ENCODE measurements around the gene HOXB5.

The HOXB5 gene

DNA sequence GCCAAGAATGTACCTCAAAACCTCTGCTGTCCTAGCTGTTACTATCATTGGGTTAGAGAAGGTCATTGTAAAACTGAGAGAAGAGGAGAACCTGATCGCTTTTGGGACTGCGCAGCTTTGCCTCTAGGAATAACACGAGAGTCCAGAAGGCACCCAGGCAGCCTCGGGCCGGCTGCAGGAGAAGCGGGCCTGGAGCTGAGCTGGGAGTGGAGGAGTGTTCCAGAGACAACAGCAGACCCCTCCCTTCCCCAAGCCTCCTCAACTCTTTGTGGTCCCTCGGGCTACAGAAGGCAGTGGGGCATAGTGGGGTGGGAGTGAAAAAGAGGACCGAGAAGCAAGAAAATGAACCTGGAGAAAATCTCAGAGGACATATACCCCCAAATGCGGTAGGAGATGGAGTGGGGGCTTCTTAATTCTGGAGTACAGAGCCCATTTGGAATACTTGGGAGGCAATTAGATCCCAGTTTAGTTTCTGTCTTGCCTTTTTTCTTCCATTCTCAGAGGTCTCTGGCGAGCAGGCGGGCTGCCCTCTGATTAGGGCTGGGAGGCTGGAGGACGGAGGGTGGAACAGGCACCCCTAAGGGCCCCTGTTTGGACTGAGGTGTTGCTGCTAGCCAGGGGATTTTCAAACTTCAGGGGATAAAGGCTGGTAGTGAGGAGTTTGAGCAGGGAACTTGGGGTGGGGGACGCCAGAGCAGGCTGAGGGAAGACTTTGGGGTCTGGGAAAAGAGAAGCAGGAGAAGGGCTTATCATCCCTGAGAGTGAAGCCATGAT lies 35.3 kb downstream of the HOXB5 start:
- DNase-seq: no peak

DNA sequence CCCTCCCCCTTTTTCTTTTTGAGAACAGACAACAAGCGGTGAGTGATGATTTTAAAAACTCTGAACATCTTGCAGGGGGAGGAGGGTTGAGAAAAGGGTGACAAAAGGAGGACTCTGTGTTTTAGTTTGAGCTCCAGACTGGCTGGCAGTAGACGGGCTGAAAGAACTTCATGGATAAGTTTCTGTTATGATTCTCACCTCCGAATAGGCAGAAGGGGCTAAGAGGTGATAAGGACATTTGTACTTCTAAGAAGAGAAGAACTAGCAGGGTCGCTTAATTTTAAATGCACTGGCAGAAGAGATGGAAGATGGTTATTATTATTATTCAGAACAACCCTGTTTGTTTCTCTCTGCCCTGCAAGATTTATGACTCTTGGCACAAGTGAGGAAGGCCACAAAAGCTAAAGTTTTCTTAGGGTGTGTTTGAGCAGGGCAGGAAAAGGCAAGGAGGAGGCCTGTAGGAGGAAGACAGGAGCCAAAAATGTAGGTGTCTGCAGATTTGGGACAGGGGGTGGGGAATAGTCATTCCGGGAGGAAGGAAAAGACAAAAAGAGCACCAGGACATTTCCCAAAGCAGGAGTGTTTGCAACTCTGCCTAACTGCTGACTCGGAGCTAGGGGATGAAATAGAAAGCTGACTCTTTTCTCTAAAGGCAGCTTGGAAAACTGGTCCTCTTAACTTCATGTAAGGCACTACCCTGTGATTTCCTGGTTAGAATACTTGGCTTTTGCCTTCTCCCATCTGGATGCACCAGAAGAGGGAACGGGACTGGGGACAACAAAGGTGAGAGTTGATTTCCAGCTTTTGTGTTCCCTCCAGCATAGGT lies 36.8 kb downstream of the HOXB5 start:
- DNase-seq: no peak

DNA sequence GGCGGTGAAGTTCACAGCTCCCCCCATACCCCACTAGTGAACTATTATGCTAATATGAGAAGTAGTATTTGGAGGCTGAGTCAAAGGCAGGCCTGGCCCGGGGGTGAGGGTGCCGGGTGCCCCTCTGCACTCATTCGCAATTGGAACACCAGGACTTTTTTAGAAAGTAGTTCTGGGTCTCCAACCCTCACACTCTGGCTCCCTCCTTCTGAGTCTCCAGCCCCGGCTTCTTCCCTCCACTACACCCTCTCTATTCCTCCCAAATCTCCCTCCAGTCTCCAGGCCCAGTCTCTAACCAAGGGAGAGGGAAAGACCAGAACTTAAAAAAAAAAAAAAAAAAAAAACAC lies 37.4 kb downstream of the HOXB5 start:
- DNase-seq: no peak

DNA sequence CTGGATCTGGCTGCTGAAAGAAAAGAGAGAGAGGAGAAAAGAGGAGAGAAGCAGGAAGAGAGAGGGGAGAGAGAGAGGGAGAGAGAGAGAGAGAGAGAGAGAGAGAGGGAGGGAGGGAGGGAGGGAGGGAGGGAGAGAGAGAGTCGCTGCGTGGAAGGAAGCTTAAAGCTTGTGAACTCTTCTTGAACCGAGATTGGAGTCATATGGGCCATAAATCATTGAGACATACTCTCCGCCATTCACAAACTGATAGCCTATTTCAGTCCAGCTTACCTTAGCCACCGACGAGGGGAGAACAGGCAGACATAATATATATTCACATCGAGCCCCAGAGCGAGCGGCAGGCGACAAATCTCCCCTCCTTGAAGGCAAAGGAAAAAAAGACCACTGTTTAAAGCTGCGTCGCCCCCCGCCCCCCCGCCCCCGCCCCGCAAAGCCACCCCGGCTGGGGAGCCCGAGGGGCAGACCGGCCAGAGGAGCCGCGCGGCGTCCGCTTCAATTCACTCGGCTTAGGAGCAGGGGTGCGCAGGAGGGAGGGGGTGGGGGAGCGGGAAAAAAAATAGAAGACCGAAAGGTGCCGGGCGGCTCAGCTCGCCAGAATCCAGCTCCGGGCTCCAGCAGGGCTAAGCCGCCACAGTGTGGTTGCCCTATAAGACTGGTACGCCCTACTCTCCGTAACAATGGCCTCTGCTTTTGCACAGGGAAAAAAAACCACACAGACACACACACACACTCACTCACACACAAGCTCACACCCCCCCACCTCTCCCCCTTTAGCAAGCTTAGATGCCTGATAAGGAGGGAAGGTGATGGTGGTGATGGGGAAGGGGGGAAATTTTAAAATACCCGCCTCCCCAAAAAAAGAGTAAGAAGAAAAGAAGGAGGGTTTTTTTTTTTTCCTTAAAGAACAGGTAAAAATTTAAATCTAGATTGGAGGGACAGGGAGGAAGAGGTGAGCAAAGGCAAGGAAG lies 38.0 kb downstream of the HOXB5 start:
- peak; percentile 46 for DNase-seq

DNA sequence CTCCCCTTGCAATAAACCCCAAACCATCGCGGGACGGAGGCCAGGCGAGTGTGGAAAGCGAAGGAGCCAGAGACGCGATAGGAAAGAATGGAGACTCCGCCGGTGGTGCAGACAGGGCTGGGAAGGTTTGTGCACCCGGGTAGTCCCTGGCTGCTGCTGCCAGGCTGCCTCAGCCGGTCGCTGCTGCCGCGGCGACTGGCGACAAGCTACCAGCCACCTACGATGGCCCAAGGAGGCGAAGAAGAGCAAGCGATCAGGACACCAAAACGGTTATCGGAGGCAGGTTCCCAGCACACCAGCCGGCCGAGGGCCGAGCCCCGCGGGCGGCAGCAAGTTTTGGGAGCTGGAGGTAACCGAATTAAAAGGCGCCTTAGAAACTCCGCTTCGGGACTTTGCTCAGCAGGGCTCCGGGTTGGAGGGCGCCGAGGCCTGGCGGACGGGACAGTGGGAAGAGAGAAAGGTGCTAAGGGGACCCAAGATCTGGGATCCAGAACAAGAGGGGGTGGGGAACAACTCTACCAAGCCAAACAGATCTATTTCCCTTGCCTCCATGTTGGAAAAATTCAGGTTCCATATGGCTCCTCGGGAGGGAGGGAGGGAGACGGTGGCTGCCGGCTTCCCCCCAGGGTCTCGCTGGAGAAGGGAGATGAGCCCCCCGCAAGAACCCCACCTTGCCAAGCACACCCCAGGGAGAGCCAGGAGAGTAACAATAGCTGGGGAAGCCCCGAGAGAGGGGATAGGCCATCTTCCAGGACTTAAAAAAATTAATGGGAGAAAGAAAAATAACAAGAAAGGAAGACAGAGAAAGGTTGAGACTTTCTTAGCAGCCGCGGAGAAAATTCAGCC lies 38.9 kb downstream of the HOXB5 start:
- DNase-seq: no peak

DNA sequence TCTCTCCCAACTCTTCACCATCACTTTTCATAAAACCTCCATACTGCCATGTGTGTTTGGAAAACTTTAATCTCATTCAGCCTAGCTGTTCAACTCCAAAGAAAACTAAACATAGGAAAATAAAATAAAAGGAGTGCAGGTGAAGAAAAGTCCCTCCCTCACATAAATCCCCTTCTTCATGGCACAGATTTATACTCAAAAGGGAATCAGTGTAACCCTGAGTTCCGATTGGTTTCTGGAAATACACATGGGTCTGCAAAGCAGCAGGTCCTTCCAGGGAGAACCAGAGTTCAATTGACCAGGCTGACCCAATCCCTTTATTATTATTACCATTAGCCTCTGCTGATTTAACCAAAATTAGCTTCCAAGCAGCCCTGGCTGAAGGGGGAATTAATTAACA lies 39.8 kb downstream of the HOXB5 start:
- no peak for DNase-seq

DNA sequence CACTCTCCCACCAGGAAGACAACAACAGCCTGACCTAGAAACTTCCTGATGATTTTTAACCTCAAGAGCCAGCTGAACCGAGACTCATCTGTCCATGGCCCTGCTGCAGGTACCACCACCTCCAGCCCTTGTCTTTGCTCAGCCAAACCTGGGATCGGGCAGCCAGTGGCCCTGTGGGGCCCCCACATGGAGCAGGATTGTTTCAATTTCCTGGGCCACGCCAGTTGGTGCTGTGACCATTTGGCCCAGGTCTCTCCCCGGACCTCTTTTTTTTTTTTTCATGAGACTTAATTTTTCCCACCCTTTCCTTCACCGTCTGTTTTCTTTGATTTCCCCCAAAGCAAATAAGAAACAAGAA lies 40.4 kb downstream of the HOXB5 start:
- DNase-seq: no peak

DNA sequence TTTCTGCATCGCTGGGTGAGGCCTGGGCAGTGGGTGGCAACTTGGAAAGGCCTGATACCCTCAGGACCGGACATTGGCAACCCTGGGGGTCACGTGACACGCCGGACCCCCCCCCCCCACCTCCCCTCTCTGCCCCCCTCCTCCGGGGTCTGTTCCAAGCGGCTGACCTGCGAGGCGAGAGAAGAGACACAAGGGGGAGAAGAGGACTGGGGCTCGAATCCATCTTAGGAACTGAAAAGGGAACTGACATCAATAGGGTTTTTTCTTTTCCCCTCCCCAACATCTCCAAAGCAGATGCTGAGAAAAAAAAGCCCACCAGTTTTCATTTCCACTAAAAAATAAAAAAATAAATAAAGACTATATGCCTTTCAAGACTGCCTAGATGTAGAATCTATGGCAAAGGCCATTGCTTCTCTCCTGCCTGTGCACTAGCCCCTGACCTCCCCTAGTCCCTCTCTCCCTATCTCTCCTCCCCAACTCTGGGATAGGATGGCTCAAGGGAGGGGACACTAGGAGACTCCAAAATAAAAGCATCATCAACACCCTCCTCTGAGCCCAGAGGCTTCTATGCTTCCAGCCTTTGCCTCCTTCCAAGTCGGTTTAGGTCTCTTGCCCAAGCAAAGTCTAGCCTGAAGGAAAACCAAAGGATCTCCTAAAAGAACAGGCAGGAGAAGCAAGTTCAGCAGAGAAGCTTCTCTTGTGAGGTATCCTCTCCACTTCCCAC lies 41.0 kb downstream of the HOXB5 start:
- no peak for DNase-seq

DNA sequence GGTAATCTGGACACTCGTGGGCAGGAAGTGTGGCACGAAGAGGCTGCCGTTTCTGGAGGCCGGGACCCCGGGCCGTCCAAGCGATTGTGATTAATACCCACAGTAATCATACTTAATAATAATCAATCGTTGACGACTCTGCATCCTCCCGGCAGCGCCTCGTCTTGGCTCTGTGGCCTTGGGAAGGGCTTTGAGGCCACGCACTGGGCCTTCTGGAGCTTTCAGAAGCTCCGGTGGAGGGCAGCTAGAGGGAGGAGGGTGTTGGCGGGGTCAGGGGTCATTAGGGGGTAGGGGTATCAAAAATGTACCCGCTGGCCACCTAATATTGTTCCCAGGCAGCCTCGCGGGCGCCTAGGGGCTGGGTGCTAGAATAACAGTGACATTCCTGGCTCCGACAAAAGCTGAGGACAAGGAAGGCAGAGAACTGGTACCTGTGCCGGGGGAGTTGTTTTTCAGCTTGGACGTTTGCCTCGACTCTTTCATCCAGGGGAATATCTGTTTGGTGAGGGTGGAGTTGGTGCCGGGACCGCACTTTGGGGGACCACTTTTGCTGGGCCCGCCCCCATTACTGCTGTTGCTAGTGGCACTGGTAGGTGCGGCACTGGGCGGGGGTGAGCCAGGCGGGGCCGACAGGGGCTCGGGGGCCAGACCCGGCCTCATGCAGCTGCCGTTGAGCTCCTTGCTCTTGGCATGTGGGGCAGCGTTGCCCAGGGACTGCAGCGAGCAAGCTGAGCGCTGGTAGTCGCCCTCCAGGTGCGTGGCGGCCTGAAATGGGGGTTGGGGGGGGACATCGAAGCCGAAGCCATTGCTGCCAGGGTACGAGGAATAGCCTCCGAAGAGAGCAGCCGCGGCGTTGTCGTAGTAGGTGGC lies 41.7 kb downstream of the HOXB5 start:
- DNase-seq: no peak

DNA sequence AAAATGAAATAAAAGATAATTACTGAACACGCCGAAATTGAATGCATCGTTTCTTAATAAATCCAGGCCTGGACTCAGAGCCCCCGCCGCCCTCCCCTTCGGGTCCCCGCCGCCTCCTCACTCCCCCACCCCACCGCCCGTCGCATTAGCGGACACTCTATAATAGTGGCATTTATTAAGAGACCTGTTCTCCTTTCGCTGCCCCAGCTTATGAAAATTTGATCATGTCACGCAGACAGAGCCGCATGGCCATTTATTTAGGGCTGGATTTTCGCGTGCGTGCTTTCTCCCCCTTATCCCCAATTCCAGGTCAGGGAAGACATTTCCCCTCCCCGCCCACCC lies 42.4 kb downstream of the HOXB5 start:
- no peak for DNase-seq

DNA sequence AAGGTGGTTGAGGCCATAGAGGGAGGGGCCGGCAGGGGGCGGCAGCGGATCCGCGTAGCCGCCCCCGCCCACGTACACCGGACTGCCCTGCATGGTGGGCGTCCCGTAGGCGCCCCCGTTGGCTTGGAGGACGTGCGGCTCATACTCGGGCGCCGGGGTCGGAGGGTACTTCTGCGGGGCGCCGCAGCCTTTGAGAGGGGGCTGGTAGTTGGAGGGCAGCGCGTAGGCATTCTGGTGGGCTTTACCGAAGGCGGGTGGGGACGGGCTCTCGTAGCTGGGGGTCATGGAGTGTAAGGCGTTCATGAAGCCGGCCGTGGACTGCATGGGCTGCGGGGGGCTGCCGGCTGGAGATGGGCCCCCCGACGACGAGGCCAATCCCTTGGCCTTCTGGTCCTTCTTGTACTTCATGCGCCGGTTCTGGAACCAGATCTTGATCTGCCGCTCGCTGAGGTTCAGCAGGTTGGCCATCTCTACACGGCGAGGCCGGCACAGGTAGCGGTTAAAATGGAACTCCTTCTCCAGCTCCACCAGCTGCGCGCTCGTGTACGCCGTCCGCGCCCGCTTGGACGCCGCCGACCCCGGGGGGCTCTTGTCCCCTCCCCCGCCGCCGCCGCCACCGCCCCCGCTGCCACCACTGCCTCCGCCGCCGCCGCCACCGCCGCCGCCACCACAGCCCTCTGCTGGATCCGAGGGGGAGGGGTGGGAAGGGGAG lies 42.9 kb downstream of the HOXB5 start:
- DNase-seq: no peak

DNA sequence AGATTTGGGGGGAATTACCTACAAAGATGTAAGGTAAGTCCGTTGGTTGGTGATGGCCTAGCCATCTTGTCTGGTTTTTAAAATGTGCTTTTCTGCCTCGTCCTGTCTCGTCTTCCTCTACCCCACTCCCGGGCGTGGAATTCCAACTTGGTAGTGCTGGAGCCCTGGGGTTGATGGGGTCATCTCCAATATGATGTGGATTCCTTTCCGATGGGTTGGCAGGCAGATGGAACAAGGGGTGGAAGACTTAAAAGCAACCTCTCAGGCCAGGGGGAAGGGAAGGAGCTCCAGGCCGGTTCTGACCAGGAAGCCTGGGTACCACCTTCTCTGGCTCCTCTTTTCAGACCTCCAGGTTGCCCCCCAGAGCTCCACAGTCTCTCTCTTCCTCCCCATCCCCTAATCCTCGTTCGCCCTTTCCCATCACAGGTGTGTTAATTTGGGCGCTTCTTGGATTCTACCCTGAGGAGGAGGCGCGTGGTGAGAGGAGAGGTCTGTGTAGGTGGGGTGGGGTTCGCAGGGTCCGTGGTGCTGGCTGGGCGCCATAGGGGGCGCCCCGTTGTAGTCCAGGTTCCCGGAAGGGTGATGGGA lies 43.6 kb downstream of the HOXB5 start:
- DNase-seq: no peak

DNA sequence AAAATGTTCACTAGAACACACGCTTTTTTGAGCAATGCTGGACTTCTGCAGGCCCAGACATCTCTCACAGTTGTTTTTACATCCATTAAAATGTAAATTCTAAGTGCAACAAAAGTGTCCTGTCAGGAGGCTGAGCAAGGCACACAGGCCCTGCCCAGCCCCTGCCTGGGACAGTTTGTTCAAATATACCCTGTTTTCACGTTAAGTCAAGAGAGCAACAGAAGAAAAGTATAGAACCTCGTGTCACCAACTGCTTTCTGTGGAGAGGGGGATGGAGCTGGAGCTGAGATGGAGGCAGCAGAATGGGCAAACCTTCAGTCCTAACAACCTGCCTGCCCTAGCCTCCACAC lies 44.3 kb downstream of the HOXB5 start:
- no peak for DNase-seq

DNA sequence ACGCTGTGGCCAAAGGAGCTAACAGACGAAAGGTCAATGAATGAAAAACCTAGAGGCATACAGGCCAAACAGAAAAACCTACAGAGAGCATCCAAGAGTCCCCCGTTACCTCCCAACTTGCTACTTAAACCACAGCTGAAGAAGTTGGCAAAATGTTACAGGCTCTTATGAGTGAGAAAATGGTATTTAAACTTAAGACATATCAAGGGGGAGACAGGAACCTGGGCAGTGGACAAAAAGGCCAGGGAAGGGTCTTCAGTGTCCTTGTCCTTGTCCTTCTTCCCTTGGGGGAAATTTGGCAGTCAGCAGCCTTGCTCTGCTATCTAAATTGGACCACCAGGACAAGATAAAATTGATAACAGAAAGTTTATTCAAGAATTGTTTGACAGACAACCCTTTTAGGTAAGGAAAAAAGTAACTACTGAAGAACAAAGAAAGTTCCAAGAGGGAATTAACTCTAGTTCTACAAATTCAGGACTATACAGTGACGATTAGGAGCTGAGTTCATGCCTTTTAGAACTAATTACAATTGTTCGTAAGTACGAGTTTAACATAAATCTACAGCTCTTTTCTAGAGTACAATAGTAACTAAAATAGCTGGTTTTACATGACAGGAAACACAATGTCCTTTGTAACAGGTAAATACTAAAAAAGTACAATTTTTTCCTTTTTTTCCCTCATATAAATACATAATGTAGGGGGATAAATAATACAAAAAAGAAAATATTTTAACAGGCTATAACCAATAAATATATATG lies 44.9 kb downstream of the HOXB5 start:
- DNase-seq: no peak

DNA sequence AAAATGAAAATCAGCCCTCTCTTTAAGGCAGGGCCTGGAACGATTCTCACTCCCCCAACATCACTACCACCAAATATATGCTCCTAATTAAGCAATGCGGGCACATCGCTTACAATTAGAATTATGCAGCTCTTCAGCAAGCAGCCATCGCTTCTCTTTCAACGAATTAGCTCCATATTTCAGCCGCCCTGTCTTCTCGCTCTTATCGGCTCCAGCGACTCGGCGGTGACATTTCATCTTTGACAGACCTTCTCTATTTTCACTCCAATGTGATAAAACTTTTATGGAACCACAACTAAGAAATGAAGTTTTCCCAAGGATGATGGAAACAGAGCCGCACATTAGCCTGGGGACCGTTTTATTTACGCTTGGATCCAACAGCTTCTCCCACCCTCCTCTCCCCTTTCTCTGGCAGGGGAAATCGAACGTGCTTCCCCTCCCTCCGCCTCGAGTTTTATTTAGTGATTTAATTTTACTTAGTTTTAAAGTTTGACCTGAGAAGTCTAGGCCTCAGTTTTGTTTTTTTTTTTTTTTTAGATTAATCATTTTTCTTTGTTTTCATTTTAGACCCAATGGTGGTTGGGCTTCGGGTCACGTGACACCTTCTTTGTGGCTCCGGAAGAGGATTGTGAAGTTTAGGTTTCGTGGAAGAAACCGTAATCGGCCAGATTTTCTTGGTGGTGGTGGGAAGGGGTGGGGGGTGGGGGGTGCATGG lies 45.6 kb downstream of the HOXB5 start:
- peak; percentile 80 for DNase-seq

DNA sequence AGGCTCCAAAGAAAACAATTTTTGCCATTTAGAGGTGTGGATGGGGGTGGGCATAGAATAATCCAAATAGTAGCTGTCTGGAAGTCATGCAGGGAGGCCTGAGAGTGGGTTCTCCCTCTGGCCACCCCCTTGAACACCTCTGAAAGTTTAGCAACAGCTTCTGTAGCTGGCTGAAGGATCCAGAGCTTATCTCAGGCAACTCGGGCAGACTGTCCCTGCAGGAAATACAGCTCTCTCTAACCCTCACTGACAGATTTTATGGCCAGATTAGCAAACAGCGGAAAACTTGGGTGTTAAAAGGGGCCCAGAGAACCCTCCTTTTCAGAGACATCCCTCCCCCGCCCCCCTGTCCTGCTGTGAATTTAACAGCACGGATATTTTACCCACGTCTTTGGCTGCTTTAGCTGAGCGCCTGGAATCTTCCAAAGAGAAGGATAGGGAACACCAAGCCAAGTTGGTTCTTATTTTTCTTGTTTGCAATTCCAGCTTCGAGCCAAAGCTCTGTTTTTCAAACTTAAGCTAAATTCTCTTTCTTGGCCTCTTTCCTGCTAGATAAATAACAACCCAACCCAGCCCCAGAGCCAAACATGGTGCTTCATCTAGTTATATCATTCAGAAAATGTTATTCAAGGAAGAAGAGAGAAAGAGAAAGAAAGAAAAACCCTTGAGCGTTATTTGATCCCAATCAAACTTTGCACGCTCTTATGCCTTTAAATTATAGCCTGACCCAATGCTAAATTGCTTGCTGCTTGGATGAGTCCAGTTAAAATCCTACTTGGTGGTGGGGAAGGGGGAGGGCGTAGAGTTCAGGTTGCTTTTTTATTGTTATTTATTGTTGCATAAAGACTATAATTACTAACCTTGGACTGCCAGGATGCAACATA lies 46.4 kb downstream of the HOXB5 start:
- peak; percentile 80 for DNase-seq

All from NCI-H2107 (cell line).